Measurements from ENCODE around the gene TMEM158. TPM values are rescaled to one million over a fixed set of nuclear protein-coding genes. Genes with fewer than 3 reads are reported as not detected.

Gene TMEM158
- total RNA-seq, 1 experiment from 2014 or later, result 25.8 TPM

DNA sequence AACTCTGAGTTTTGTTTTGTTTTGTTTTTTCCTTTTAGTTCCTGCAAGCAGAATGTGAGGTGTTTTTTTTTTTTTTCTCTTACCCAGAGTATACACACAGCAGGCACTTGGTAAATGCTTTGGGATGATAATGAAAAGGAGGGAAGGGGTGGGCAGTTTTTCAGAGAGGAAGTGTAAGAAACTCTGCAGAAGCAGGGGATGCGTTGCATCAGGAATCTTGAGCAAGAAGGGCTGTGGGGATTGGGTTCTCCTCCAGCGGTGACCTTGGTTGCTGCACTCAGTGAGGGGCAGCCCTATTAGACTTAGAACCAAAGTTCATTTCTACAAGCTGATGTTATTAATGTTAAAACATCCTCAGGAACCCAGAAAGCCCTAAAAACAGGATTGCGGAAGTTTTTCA, 32.2 kb upstream of the TMEM158 start:
- BruUV-seq (replicated peaks), result no TSS peak
- Histone ChIP-seq H2AFZ (ENCODE audit: low read depth, low read length, poor library complexity, severe bottlenecking) (no peak overlapping the region), H3K4me2 (ENCODE audit: low read length) (no peak overlapping the region), H3K79me2 (ENCODE audit: insufficient read depth, low read length) (no peaks in the 10 kb centered on the region), H3K9me3 (ENCODE audit: control insufficient read depth in 1 of 2, insufficient read depth in 1 of 2, low read depth in 1 of 2, low read length in 2 of 2) (no peaks in the 10 kb centered on the region), H3K4me3 (replicated peaks in 1 of 2; ENCODE audit: low read depth in 1 of 2, low read length in 2 of 2) (no peak overlapping the region), H3K27ac (ENCODE audit: low read depth, low read length) (no peak overlapping the region), H3K36me3 (ENCODE audit: control insufficient read depth in 1 of 2, insufficient read depth in 2 of 2, low read length in 2 of 2) (no peaks in the 10 kb centered on the region), H3K9me2 (ENCODE audit: insufficient read depth) (no peaks in the 10 kb centered on the region), H3K4me1 (ENCODE audit: control insufficient read depth in 1 of 2, insufficient read depth in 2 of 2, low read length in 2 of 2) (no peaks in the 10 kb centered on the region), H3K27me3 (ENCODE audit: insufficient read depth, low read length) (no peaks in the 10 kb centered on the region), H3K9ac (ENCODE audit: low read length) (no peak overlapping the region), H4K20me1 (ENCODE audit: insufficient read depth) (no peaks in the 10 kb centered on the region)
- POLR2A ChIA-PET, result no interaction called here
- ATAC-seq (no peak), DNase-seq (ENCODE audit: low read depth, low spot score) (no peak)
- intact Hi-C loops (cut with micrococcal nuclease), result no loop called here
- CTCF ChIA-PET, result no interaction called here
- no peak for TF ChIP-seq CEBPB (IDR thresholded peaks at IDR 0.05; ENCODE audit: low read depth)
- no peak for TF ChIP-seq SIN3A (IDR thresholded peaks at IDR 0.05; ENCODE audit: low read depth)
- no peak for TF ChIP-seq RAD21 (IDR thresholded peaks at IDR 0.05; ENCODE audit: low read depth)
- TF ChIP-seq ELF1 (IDR thresholded peaks at IDR 0.05; ENCODE audit: borderline replicate concordance, low read depth), result no peak
- RAD21 ChIA-PET (ENCODE audit: low non-redundant PET in 1 of 2, low total read pairs in 2 of 2, uncharacterized antibody in 2 of 2, unreplicated experiment in 2 of 2), result no interaction called here

- Histone ChIP-seq H3K79me2 (ENCODE audit: insufficient read depth, low read length) (no peaks in the 10 kb centered on the region), H3K27ac (ENCODE audit: low read depth, low read length) (no peak overlapping the region), H2AFZ (ENCODE audit: low read depth, low read length, poor library complexity, severe bottlenecking) (peak overlapping the region; percentile 58), H3K4me2 (ENCODE audit: low read length) (no peak overlapping the region), H3K9me3 (ENCODE audit: control insufficient read depth in 1 of 2, insufficient read depth in 1 of 2, low read depth in 1 of 2, low read length in 2 of 2) (no peaks in the 10 kb centered on the region), H3K4me1 (ENCODE audit: control insufficient read depth in 1 of 2, insufficient read depth in 2 of 2, low read length in 2 of 2) (no peaks in the 10 kb centered on the region), H3K27me3 (ENCODE audit: insufficient read depth, low read length) (no peaks in the 10 kb centered on the region), H3K4me3 (replicated peaks in 1 of 2; ENCODE audit: low read depth in 1 of 2, low read length in 2 of 2) (no peak overlapping the region), H3K9me2 (ENCODE audit: insufficient read depth) (no peaks in the 10 kb centered on the region), H4K20me1 (ENCODE audit: insufficient read depth) (no peaks in the 10 kb centered on the region), H3K9ac (ENCODE audit: low read length) (no peak overlapping the region), H3K36me3 (ENCODE audit: control insufficient read depth in 1 of 2, insufficient read depth in 2 of 2, low read length in 2 of 2) (no peaks in the 10 kb centered on the region)
- POLR2A ChIA-PET, result no interaction called here
- CTCF ChIA-PET, result no interaction called here
- intact Hi-C loops (cut with micrococcal nuclease), result no loop called here
- no TSS peak for BruUV-seq (replicated peaks)
- RAD21 ChIA-PET (ENCODE audit: low non-redundant PET in 1 of 2, low total read pairs in 2 of 2, uncharacterized antibody in 2 of 2, unreplicated experiment in 2 of 2), result interaction anchor here in 1 of 2 experiments (0.7 kb wide), 1 partner anchor 1140 kb away, joined by 3 read pairs; no protein-coding TSS in a partner anchor
- ATAC-seq (no peak), DNase-seq (ENCODE audit: low read depth, low spot score) (no peak)
- TF ChIP-seq SRF (IDR thresholded peaks at IDR 0.05; ENCODE audit: low read depth), result no peak
- TF ChIP-seq REST (IDR thresholded peaks at IDR 0.05; ENCODE audit: low read depth), result no peak
- TF ChIP-seq ATF3 (IDR thresholded peaks at IDR 0.05), result no peak
- no peak for TF ChIP-seq YY1 (IDR thresholded peaks at IDR 0.05; ENCODE audit: extremely low read depth, insufficient replicate concordance, low read depth, low read length)
- no peak for TF ChIP-seq CBX3 (IDR thresholded peaks at IDR 0.05; ENCODE audit: low read depth)
- TF ChIP-seq ELF1 (IDR thresholded peaks at IDR 0.05; ENCODE audit: borderline replicate concordance, low read depth), result no peak
These were observed 27.2 kb upstream of the TMEM158 start for GRCh38 chr3:45253316-45253715.

Measured in HCT116 (cell line).